Tibial nerve (tissue), 4 donors: ENCODE measurements around the gene SIRT7. TPM values are rescaled to one million over a fixed set of nuclear protein-coding genes. Genes with fewer than 3 reads are reported as not detected.
A peak's percentile ranks its signal among the peaks of the same experiment; 100 is the strongest.

Source experiments
- DNase-seq, 2 donors: peaks; one replicate each; pipeline ENCODE4 v3.0.0-alpha.2; 2019; ENCODE audit warnings: low spot score in 2 of 2
- H3K27ac ChIP-seq, 4 donors: fragments of 200-600 bp; sonication (generic) in 3 of 4; one replicate each; pipeline ENCODE4 v1.5.1; 2017 to 2019; ENCODE audit warnings: mild to moderate bottlenecking in 1 of 4
- H3K27me3 ChIP-seq, 2 donors: fragments of 200-600 bp; sonication (generic) in 1 of 2; one replicate each; pipeline versions ENCODE4 v1.5.1 to v1.6.0; 2017 to 2019
- H3K36me3 ChIP-seq, 3 donors: fragments of 200-600 bp; sonication (generic); one replicate each; pipeline ENCODE4 v1.5.1; 2018 to 2019
- H3K4me1 ChIP-seq, 4 donors: fragments of 200-600 bp; sonication (generic) in 3 of 4; one replicate each; pipeline ENCODE4 v1.5.1; 2017 to 2019
- H3K4me3 ChIP-seq, 4 donors: fragments of 200-600 bp; sonication (generic) in 3 of 4; one replicate each; pipeline ENCODE4 v1.5.1; 2017 to 2019; ENCODE audit warnings: mild to moderate bottlenecking in 1 of 4, moderate library complexity in 1 of 4
- H3K9me3 ChIP-seq, 4 donors: fragments of 200-600 bp; sonication (generic) in 3 of 4; one replicate each; pipeline ENCODE4 v1.5.1; 2017 to 2019
- CTCF ChIP-seq, 5 experiments: fragments of 200-600 bp in 3 of 5; fragments of 450-650 bp in 2 of 5; sonication (generic) in 3 of 5; IDR thresholded peaks; one replicate each; pipeline ENCODE4 v1.5.1; 2016 to 2019; ENCODE audit warnings: antibody characterized with exemption in 5 of 5, mild to moderate bottlenecking in 3 of 5, moderate library complexity in 2 of 5
- EP300 ChIP-seq, 2 donors: sonication (generic); formaldehyde crosslinking; IDR thresholded peaks; one replicate each; pipeline ENCODE4 v1.6.1; 2017; ENCODE audit warnings: antibody characterized with exemption in 2 of 2, mild to moderate bottlenecking in 1 of 2
- POLR2A ChIP-seq, 2 donors: fragments of 450-650 bp; IDR thresholded peaks; one replicate each; pipeline ENCODE4 v1.6.1; 2017; ENCODE audit warnings: antibody characterized with exemption in 2 of 2, mild to moderate bottlenecking in 2 of 2, moderate library complexity in 2 of 2
- WGBS, 2 donors: methylation state at CpG; one replicate each; pipeline ENCODE4 v1.1.5; 2018; 5-methylcytosine and 5-hydroxymethylcytosine counted together
- total RNA-seq, 4 donors: library from RNA; depleted of rRNA; stranded (reverse); fragments of >200 nt; gene quantifications; one replicate each; pipeline ENCODE4 v1.1.0, GENCODE V29; 2016

The SIRT7 gene
- total RNA-seq, 4 donors from 2014 or later: 22.3 to 42.2 (median 30.7) TPM

- TF ChIP-seq EP300 (IDR thresholded peaks at IDR 0.05) (no peak), CTCF (IDR thresholded peaks at IDR 0.05) (no peak), POLR2A (IDR thresholded peaks at IDR 0.05) (no peak)
- H3K9me3 ChIP-seq: no peaks in the 10 kb centered on the region
- peak overlapping the region; percentile 88 to 99 (median 96) for H3K27ac ChIP-seq
- no peaks in the 10 kb centered on the region for H3K27me3 ChIP-seq
- WGBS, 2 donors: 2% methylated on average over 18 to 35 of the region's 65 CpGs
- DNase-seq: no peak
- H3K4me1 ChIP-seq: peaks cover 0 to 68% (median 40%) of the 10 kb centered on the region in 4 donors
- peaks cover 0 to 42% (median 17%) of the 10 kb centered on the region in 3 donors for H3K36me3 ChIP-seq
- peak overlapping the region; percentile 71 to 97 (median 92) for H3K4me3 ChIP-seq
Measured at GRCh38 chr17:81870131-81870980, 47.6 kb downstream of the SIRT7 start.

- TF ChIP-seq POLR2A (IDR thresholded peaks at IDR 0.05): no peak
- peak; percentile 76 to 94 (median 87) for TF ChIP-seq CTCF (IDR thresholded peaks at IDR 0.05)
- no peaks in the 10 kb centered on the region for H3K27me3 ChIP-seq
- peak overlapping the region; percentile 71 to 97 (median 92) for H3K4me3 ChIP-seq
- DNase-seq: no peak
- WGBS, 2 donors: 33 to 41% methylated on average over 30 to 34 of the region's 52 CpGs
- H3K27ac ChIP-seq: peak overlapping the region; percentile 88 to 99 (median 96)
- peaks cover 0 to 51% (median 17%) of the 10 kb centered on the region in 3 donors for H3K36me3 ChIP-seq
- H3K4me1 ChIP-seq: peaks cover 0 to 68% (median 40%) of the 10 kb centered on the region in 4 donors
- H3K9me3 ChIP-seq: no peaks in the 10 kb centered on the region
Measured at GRCh38 chr17:81869221-81870130, 48.5 kb downstream of the SIRT7 start.

- H3K4me3 ChIP-seq: peak overlapping the region in 2 of 4 donors; percentile 91 to 97
Measured at GRCh38 chr17:81868674-81869220, 49.2 kb downstream of the SIRT7 start.

GRCh38 chr17:81867991-81868673, 49.8 kb downstream of the SIRT7 start:
- Histone ChIP-seq H3K36me3 (peaks cover 0 to 63% (median 17%) of the 10 kb centered on the region in 3 donors), H3K4me3 (no peak overlapping the region), H3K4me1 (peaks cover 0 to 71% (median 36%) of the 10 kb centered on the region in 4 donors), H3K9me3 (no peaks in the 10 kb centered on the region), H3K27me3 (no peaks in the 10 kb centered on the region), H3K27ac (peak overlapping the region in 3 of 4 donors; percentile 73 to 99 (median 88))
- DNase-seq: no peak
- 54 to 62% methylated on average over 13 to 26 of the region's 28 CpGs for WGBS, 2 donors
- TF ChIP-seq EP300 (IDR thresholded peaks at IDR 0.05) (peak in 1 of 2 donors; percentile 4), CTCF (IDR thresholded peaks at IDR 0.05) (no peak)

More at GRCh38 chr17:81868674-81869220, 49.2 kb downstream of the SIRT7 start:
- H3K9me3 ChIP-seq: no peaks in the 10 kb centered on the region
- H3K27me3 ChIP-seq: no peaks in the 10 kb centered on the region
- H3K36me3 ChIP-seq: peaks cover 0 to 56% (median 17%) of the 10 kb centered on the region in 3 donors
- peaks cover 0 to 71% (median 40%) of the 10 kb centered on the region in 4 donors for H3K4me1 ChIP-seq
- H3K27ac ChIP-seq: peak overlapping the region; percentile 23 to 99 (median 93)
- no peak for TF ChIP-seq POLR2A (IDR thresholded peaks at IDR 0.05)
- TF ChIP-seq CTCF (IDR thresholded peaks at IDR 0.05): no peak
- no peak for TF ChIP-seq EP300 (IDR thresholded peaks at IDR 0.05)
- 57 to 87% methylated on average over 10 to 30 of the region's 30 CpGs for WGBS, 2 donors
- no peak for DNase-seq
